Esophagus muscularis mucosa (tissue), 4 donors: ENCODE results near the gene EHD1. TPM values are rescaled to one million over a fixed set of nuclear protein-coding genes. Genes with fewer than 3 reads are reported as not detected.

Source experiments
- DNase-seq: peaks from one replicate; pipeline ENCODE4 v3.0.0-alpha.2; 2017; ENCODE audit errors: extremely low spot score
- H3K27ac ChIP-seq, 4 donors: fragments of 200-600 bp; sonication (generic); replicated peaks in 1 of 4; 1 replicate in 3 of 4; 2 replicates in 1 of 4; pipeline ENCODE4 v1.5.1; 2016 to 2019; ENCODE audit warnings: mild to moderate bottlenecking in 1 of 4
- H3K27me3 ChIP-seq, 4 donors: fragments of 200-600 bp; sonication (generic); one replicate each; pipeline versions ENCODE4 v1.5.1 to v1.6.0; 2016 to 2019
- H3K36me3 ChIP-seq, 4 donors: fragments of 200-600 bp; sonication (generic); one replicate each; pipeline ENCODE4 v1.5.1; 2016 to 2019
- H3K4me1 ChIP-seq, 4 donors: fragments of 200-600 bp; sonication (generic); one replicate each; pipeline ENCODE4 v1.5.1; 2016 to 2019
- H3K4me3 ChIP-seq, 4 donors: fragments of 200-600 bp; sonication (generic); 1 replicate in 2 of 4; 2 replicates in 2 of 4; pipeline ENCODE4 v1.5.1; 2016 to 2019; ENCODE audit warnings: mild to moderate bottlenecking in 4 of 4, moderate library complexity in 1 of 4
- H3K9me3 ChIP-seq, 4 donors: fragments of 200-600 bp; sonication (generic); 1 replicate in 3 of 4; 2 replicates in 1 of 4; pipeline ENCODE4 v1.5.1; 2016 to 2019
- EP300 ChIP-seq: sonication (generic); formaldehyde crosslinking; IDR thresholded peaks from one replicate; pipeline ENCODE4 v1.6.1; 2017; ENCODE audit warnings: antibody characterized with exemption
- POLR2A ChIP-seq: fragments of 450-650 bp; IDR thresholded peaks from one replicate; pipeline ENCODE4 v1.6.1; 2017; ENCODE audit warnings: antibody characterized with exemption, moderate library complexity, mild to moderate bottlenecking, low read depth
- POLR2AphosphoS5 ChIP-seq, 2 donors: sonication (generic); formaldehyde crosslinking; IDR thresholded peaks; one replicate each; pipeline ENCODE4 v1.6.1; 2017; ENCODE audit warnings: antibody characterized with exemption in 2 of 2
- WGBS: methylation state at CpG from one replicate; pipeline ENCODE4 v1.1.5; 2018; 5-methylcytosine and 5-hydroxymethylcytosine counted together
- intact Hi-C: fragments of 100-400 bp; cut with DNase I; formaldehyde crosslinking; loops from one replicate; pipeline ENCODE4 v1.15.1; 2023
- total RNA-seq, 4 donors: library from RNA; depleted of rRNA; stranded (reverse); fragments of >200 nt; gene quantifications; one replicate each; pipeline versions ENCODE4 v1.1.0 to v1.2.1, GENCODE V29; 2016
- TF ChIP-seq, protein P1 (sequence below), 3 experiments: fragments of 200-600 bp in 2 of 3; fragments of 450-650 bp in 1 of 3; sonication (generic) in 2 of 3; IDR thresholded peaks; one replicate each; pipeline ENCODE4 v1.5.1; 2017 to 2019; ENCODE audit warnings: antibody characterized with exemption in 3 of 3, mild to moderate bottlenecking in 2 of 3, moderate library complexity in 1 of 3

EHD1 gene
- total RNA-seq, 4 donors from 2014 or later = 57.0 to 193 (median 104) TPM

DNA sequence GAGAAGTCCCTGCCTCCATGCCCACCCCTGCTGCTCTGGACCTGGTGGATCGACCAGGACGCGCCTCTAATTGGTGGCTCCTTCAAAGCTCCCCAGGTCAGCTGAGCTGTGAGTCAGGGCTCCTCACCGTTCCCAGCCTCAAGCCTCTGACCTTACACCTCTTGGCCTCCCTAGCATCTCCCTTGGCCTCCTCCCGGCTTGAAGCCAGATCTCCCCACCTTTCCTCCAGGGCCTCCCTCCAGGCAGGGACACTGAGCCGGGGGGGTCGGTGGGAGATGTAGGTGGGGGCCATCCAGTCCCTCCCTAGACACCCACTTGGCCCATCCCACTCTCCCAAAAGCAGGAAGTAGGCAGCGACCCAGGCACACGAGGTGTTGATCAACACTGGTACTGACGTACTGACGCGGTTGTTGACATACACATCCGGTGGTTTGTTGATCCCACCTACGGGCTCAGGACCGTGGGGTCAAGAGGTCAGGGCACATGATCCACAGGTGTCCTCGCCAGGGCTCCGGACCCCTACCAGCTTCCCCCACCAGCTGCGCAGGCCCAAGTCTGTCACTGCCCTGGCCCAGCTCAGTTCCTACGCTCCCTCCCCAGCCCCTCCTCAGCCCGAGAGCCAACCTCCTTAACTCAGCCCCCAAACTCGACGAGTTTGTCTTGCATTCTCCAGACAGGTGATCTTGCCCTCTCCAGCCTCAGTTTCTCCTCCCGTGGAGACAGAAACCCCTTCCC, 37.8 kb upstream of the EHD1 start:
- intact Hi-C loops = loop anchor here (5.0 kb wide), 1 partner anchor 111 kb away; the partner anchor contains the start of gene SNX15
- TF ChIP-seq EP300 (no peak), POLR2A (no peak), POLR2AphosphoS5 (IDR thresholded peaks at IDR 0.05) (peak in 1 of 2 donors; percentile 27)
- TF ChIP-seq, protein P1, sequence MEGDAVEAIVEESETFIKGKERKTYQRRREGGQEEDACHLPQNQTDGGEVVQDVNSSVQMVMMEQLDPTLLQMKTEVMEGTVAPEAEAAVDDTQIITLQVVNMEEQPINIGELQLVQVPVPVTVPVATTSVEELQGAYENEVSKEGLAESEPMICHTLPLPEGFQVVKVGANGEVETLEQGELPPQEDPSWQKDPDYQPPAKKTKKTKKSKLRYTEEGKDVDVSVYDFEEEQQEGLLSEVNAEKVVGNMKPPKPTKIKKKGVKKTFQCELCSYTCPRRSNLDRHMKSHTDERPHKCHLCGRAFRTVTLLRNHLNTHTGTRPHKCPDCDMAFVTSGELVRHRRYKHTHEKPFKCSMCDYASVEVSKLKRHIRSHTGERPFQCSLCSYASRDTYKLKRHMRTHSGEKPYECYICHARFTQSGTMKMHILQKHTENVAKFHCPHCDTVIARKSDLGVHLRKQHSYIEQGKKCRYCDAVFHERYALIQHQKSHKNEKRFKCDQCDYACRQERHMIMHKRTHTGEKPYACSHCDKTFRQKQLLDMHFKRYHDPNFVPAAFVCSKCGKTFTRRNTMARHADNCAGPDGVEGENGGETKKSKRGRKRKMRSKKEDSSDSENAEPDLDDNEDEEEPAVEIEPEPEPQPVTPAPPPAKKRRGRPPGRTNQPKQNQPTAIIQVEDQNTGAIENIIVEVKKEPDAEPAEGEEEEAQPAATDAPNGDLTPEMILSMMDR (IDR thresholded peaks at IDR 0.05) = no peak
- Histone ChIP-seq H3K27ac (peak overlapping the region; percentile 82 to 88 (median 86)), H3K4me3 (peak overlapping the region; percentile 75 to 98 (median 92)), H3K36me3 (peaks cover 20 to 37% (median 32%) of the 10 kb centered on the region in 4 donors), H3K4me1 (peaks cover 23 to 41% (median 34%) of the 10 kb centered on the region in 4 donors), H3K27me3 (no peaks in the 10 kb centered on the region), H3K9me3 (no peaks in the 10 kb centered on the region)
- no peak for DNase-seq
- WGBS = 5% methylated on average over 17 of the region's 23 CpGs

DNA sequence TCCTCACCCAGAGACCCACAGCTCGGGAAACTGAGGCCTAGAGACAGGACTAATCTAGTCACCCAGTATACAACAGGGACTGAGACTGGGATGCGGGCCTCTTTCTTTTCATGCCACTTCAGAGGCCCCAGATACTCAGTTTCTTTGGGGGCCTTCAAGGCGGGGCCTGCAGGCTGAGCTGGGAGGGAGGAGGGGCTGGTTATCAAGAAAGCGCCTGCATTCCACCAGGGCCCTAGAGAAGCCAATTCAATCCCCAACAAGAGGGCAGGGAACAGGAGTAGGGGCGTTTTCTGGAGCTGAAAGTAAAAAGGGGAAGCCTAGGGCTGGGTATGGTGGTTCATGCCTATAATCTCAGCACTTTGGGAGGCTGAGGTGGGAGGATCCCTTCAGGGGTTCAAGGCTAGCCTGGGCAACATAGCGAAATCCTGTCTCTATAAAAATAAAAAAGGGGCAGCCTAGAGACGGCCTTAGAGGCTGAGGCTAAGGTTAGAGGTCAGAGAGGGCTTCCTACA, 37.0 kb upstream of the EHD1 start:
- Histone ChIP-seq H3K27me3 (no peaks in the 10 kb centered on the region), H3K4me3 (peak overlapping the region; percentile 75 to 98 (median 92)), H3K27ac (peak overlapping the region in 2 of 4 donors; percentile 86 to 88), H3K9me3 (no peaks in the 10 kb centered on the region), H3K4me1 (peaks cover 23 to 41% (median 34%) of the 10 kb centered on the region in 4 donors), H3K36me3 (peaks cover 28 to 45% (median 40%) of the 10 kb centered on the region in 4 donors)
- WGBS = 79% methylated on average over 7 of the region's 7 CpGs
- no peak for DNase-seq
- TF ChIP-seq EP300 (no peak), POLR2AphosphoS5 (IDR thresholded peaks at IDR 0.05) (no peak), POLR2A (no peak)
- TF ChIP-seq, protein P1 (IDR thresholded peaks at IDR 0.05) = no peak
- intact Hi-C loops = loop anchor here (5.0 kb wide), 1 partner anchor 112 kb away; the partner anchor contains the start of gene SNX15

DNA sequence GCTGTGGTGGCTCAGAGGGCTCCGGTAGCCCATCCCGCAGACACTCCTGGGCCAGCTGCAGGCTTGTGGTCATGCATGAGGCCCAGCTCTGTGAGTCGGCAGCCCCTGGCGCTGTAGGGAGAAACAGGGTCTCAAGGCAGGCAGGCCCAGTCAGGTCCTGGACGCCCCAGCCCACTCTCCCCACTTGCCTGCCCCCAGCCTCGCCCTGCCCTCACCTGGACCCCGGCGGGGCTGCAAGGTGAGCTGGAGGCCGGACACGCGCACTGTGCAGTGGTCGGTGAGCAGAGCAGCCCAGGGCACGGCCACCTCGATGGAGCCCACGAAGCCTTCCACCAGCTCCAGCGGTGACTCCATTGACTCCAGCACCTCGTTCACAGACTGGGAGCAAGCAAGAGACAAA, 35.7 kb upstream of the EHD1 start:
- Histone ChIP-seq H3K36me3 (peaks cover 39 to 58% (median 53%) of the 10 kb centered on the region in 4 donors), H3K9me3 (no peaks in the 10 kb centered on the region), H3K4me1 (peaks cover 21 to 41% (median 33%) of the 10 kb centered on the region in 4 donors), H3K4me3 (no peak overlapping the region), H3K27me3 (no peaks in the 10 kb centered on the region), H3K27ac (no peak overlapping the region)
- 97% methylated on average over 10 of the region's 17 CpGs for WGBS
- intact Hi-C loops = no loop called here
- no peak for DNase-seq
- TF ChIP-seq POLR2AphosphoS5 (IDR thresholded peaks at IDR 0.05) (no peak), POLR2A (no peak), EP300 (no peak)
- TF ChIP-seq, protein P1 (IDR thresholded peaks at IDR 0.05) = no peak

DNA sequence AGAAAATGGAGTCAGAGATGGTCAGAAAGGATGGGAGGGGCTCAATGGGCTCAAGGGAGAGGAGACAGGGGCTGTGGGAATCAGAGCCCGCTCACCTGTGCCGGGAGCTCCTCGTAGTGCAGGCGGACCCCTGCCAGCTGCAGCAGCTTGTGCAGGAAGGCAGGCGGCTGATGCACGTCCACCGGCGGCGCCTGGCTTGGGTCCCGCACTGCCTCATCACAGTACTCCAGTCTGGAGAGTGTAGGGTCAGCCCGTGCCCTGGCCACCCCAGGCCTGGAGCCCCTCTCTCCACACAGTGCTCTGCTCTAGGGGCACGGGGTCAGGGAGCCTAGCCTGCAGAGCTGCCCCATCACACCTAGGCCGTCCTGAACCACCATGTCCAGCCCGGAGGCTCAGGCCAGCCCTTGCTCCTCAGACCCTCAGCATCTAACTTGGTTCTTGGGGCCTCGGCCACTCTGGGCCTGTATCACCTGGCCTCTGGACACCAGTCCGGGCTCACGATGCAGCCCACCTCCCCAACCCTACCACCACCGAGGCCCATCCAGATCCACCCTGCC, 34.8 kb upstream of the EHD1 start:
- TF ChIP-seq POLR2AphosphoS5 (IDR thresholded peaks at IDR 0.05) (no peak), EP300 (no peak), POLR2A (no peak)
- Histone ChIP-seq H3K27ac (no peak overlapping the region), H3K36me3 (peaks cover 48 to 66% (median 62%) of the 10 kb centered on the region in 4 donors), H3K4me1 (peaks cover 18 to 34% (median 27%) of the 10 kb centered on the region in 4 donors), H3K4me3 (no peak overlapping the region), H3K9me3 (no peaks in the 10 kb centered on the region), H3K27me3 (no peaks in the 10 kb centered on the region)
- WGBS = 97% methylated on average over 14 of the region's 18 CpGs
- no peak for DNase-seq
- intact Hi-C loops = no loop called here

DNA sequence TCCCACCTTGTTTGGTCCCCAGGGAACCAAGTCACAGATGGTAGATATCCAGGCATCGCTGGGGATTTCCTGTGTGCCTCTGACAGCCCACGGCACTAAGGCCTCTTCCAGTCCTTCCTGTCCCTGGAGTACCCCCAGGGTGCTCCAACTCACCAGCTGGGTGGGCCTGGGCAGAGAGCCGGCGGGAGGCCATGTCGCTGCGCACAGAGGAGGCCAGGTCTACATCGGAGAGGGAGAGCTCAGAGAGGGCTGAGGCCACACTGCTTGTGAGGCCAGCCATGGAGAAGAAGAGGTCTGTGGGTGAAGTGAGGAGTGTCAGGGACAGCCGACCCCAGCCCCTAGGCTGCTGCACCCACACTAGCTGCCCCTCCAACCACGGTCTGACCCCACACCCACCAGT, 33.3 kb upstream of the EHD1 start:
- 93% methylated on average over 9 of the region's 9 CpGs for WGBS
- no peaks in the 10 kb centered on the region for H3K9me3 ChIP-seq
- intact Hi-C loops = no loop called here
- TF ChIP-seq, protein P1 (IDR thresholded peaks at IDR 0.05) = no peak
- no peak for TF ChIP-seq EP300
- H3K4me1 ChIP-seq = peaks cover 12 to 26% (median 21%) of the 10 kb centered on the region in 4 donors
- H3K4me3 ChIP-seq = no peak overlapping the region
- no peak overlapping the region for H3K27ac ChIP-seq
- DNase-seq = no peak
- no peaks in the 10 kb centered on the region for H3K27me3 ChIP-seq
- peaks cover 61 to 82% (median 78%) of the 10 kb centered on the region in 4 donors for H3K36me3 ChIP-seq
